Left lung (tissue), 10 donors: Measurements from ENCODE around the gene UBAC1. TPM values are rescaled to one million over a fixed set of nuclear protein-coding genes. Genes with fewer than 3 reads are reported as not detected.

Experiments
- ATAC-seq: fragments of 200-7000 bp; cut with Tn5 transposase; one replicate; pipeline ENCODE4 v1.9.1; 2020; ENCODE audit warnings: moderate library complexity
- DNase-seq, 4 donors: peaks; one replicate each; pipeline ENCODE4 v3.0.0-alpha.2; 2013 to 2020
- H3K27ac ChIP-seq, 2 donors: fragments of 200-600 bp; sonication (generic) in 1 of 2; one replicate each; pipeline versions ENCODE4 v1.5.0 to v1.8.0; 2020 to 2021
- H3K27me3 ChIP-seq, 2 donors: fragments of 200-600 bp; sonication (generic) in 1 of 2; one replicate each; pipeline versions ENCODE4 v1.5.0 to v1.8.0; 2020 to 2021
- H3K36me3 ChIP-seq, 2 donors: fragments of 200-600 bp; sonication (generic) in 1 of 2; one replicate each; pipeline versions ENCODE4 v1.5.0 to v1.8.0; 2020 to 2021
- H3K4me1 ChIP-seq, 2 donors: fragments of 200-600 bp; one replicate each; pipeline ENCODE4 v1.8.0; 2021
- H3K4me3 ChIP-seq, 2 donors: fragments of 200-600 bp; sonication (generic) in 1 of 2; one replicate each; pipeline versions ENCODE4 v1.5.0 to v1.8.0; 2020 to 2021; ENCODE audit warnings: mild to moderate bottlenecking in 1 of 2
- H3K9me3 ChIP-seq, 2 donors: fragments of 200-600 bp; sonication (generic) in 1 of 2; one replicate each; pipeline versions ENCODE4 v1.5.0 to v1.8.0; 2020 to 2021
- CTCF ChIP-seq, 2 donors: fragments of 200-600 bp; sonication (generic) in 1 of 2; IDR thresholded peaks; one replicate each; pipeline versions ENCODE4 v1.5.0 to v1.8.0; 2021; ENCODE audit warnings: antibody characterized with exemption in 2 of 2
- intact Hi-C, 2 donors: fragments of 100-400 bp; cut with DNase I; formaldehyde crosslinking; loops; one replicate each; pipeline versions ENCODE4 v1.11.2 to v1.14.2; 2022
- polyA plus RNA-seq, 6 donors: library from polyadenylated mRNA; unstranded; fragments of 120-200 nt; gene quantifications; one replicate each; pipeline ENCODE4 v1.2.1, GENCODE V29; 2013; ENCODE audit not compliant: insufficient read length in 6 of 6
- total RNA-seq, 2 donors: library from RNA; stranded (reverse); fragmentation: NEBNext Ultra II Directional; extraction: Animal tissue kit (Norgen Biotek cat#: 25700); gene quantifications; one replicate each; pipeline ENCODE4 v1.2.1, GENCODE V29; 2021
- donor health status: DM: no; HTN: yes; CAD: no.
- donor health status: DM: no; HTN: no; CAD: no.

UBAC1 gene
- total and polyA plus RNA-seq, 8 donors, result 28.5 to 40.2 (median 33.5) TPM

- ATAC-seq, result no peak
- H3K4me3 ChIP-seq, result no peak overlapping the region
- intact Hi-C loops, result no loop called here
- TF ChIP-seq CTCF (IDR thresholded peaks at IDR 0.05), result no peak
- H3K27ac ChIP-seq, result peak overlapping the region; percentile 90
- DNase-seq, result no peak
- H3K9me3 ChIP-seq, result no peaks in the 10 kb centered on the region
- H3K27me3 ChIP-seq, result peaks cover 0 to 16% of the 10 kb centered on the region in 2 donors
- no peaks in the 10 kb centered on the region for H3K36me3 ChIP-seq
- peaks cover 28 to 61% of the 10 kb centered on the region in 2 donors for H3K4me1 ChIP-seq
These were observed 32.8 kb upstream of the UBAC1 start for GRCh38 chr9:135993765-135994500.

- intact Hi-C loops, result no loop called here
- ATAC-seq, result no peak
These were observed 32.2 kb upstream of the UBAC1 start for GRCh38 chr9:135993409-135993742.

GRCh38 chr9:135992486-135993408, 31.6 kb upstream of the UBAC1 start:
- DNase-seq (peak; percentile 74 to 93 (median 86)), ATAC-seq (peak; percentile 83)
- no peaks in the 10 kb centered on the region for H3K36me3 ChIP-seq
- H3K27ac ChIP-seq, result peak overlapping the region; percentile 90
- no peak for TF ChIP-seq CTCF (IDR thresholded peaks at IDR 0.05)
- H3K4me3 ChIP-seq, result peak overlapping the region; percentile 11 to 31
- intact Hi-C loops, result no loop called here
- H3K27me3 ChIP-seq, result peaks cover 0 to 22% of the 10 kb centered on the region in 2 donors
- peaks cover 28 to 61% of the 10 kb centered on the region in 2 donors for H3K4me1 ChIP-seq
- H3K9me3 ChIP-seq, result no peaks in the 10 kb centered on the region

More at GRCh38 chr9:135993409-135993742, 32.2 kb upstream of the UBAC1 start:
- peak overlapping the region; percentile 90 for H3K27ac ChIP-seq
- H3K4me1 ChIP-seq, result peaks cover 28 to 61% of the 10 kb centered on the region in 2 donors
- H3K36me3 ChIP-seq, result no peaks in the 10 kb centered on the region
- TF ChIP-seq CTCF (IDR thresholded peaks at IDR 0.05), result no peak
- H3K9me3 ChIP-seq, result no peaks in the 10 kb centered on the region
- no peak for DNase-seq
- no peak overlapping the region for H3K4me3 ChIP-seq
- H3K27me3 ChIP-seq, result peaks cover 0 to 18% of the 10 kb centered on the region in 2 donors

- peak overlapping the region in 1 of 2 donors; percentile 31 for H3K4me3 ChIP-seq
- peak overlapping the region; percentile 90 for H3K27ac ChIP-seq
- no peak for TF ChIP-seq CTCF (IDR thresholded peaks at IDR 0.05)
- H3K27me3 ChIP-seq, result peaks cover 0 to 25% of the 10 kb centered on the region in 2 donors
- H3K36me3 ChIP-seq, result no peaks in the 10 kb centered on the region
- intact Hi-C loops, result no loop called here
- peaks cover 28 to 59% of the 10 kb centered on the region in 2 donors for H3K4me1 ChIP-seq
- H3K9me3 ChIP-seq, result no peaks in the 10 kb centered on the region
- ATAC-seq, result no peak
- no peak for DNase-seq
These were observed 30.6 kb upstream of the UBAC1 start for GRCh38 chr9:135991771-135992170.
